ENCODE measurements around the gene AK8. TPM values are rescaled to one million over a fixed set of nuclear protein-coding genes. Genes with fewer than 3 reads are reported as not detected.
"Not testable (repeated sequence)": the region's sequence is repeated elsewhere in the genome, so short reads cannot be mapped to it uniquely, and the experiment has no call there.

AK8 gene
- total and polyA plus RNA-seq, 9 of the 15 experiments (the other 6 are each of a cell fraction or from before 2014, with no cell fraction given), result 0.06 to 0.37 TPM; not detected in 7

DNA sequence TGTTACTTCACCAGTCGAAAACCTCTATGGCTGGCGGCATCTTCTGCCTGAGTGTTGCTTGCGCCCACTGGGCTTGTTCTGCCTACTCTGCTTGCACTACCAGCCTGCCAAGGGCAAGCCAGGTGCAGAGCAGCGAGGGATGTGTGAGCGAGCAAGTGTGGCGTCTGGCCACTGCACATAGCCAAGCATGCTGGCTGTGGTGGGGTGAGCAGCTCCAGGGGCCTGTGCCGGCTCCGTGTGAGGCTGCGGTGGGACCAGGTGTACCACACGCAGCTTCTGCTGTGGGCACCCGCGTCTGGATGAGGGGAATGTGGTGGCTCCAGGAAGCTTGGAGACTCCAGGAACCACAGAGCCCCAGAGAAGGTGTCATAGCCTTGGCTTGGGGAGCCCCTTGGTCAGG, 156.4 kb downstream of the AK8 start (continued):
- TF ChIP-seq, protein P1, sequence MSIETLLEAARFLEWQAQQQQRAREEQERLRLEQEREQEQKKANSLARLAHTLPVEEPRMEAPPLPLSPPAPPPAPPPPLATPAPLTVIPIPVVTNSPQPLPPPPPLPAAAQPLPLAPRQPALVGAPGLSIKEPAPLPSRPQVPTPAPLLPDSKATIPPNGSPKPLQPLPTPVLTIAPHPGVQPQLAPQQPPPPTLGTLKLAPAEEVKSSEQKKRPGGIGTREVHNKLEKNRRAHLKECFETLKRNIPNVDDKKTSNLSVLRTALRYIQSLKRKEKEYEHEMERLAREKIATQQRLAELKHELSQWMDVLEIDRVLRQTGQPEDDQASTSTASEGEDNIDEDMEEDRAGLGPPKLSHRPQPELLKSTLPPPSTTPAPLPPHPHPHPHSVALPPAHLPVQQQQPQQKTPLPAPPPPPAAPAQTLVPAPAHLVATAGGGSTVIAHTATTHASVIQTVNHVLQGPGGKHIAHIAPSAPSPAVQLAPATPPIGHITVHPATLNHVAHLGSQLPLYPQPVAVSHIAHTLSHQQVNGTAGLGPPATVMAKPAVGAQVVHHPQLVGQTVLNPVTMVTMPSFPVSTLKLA (conservative IDR thresholded peaks at IDR 0.05), result no peak
- TF ChIP-seq E2F3 (CRISPR knock-in tag; IDR thresholded peaks at IDR 0.05), result no peak
- TF ChIP-seq NR3C1 (CRISPR knock-in tag; IDR thresholded peaks at IDR 0.05), result no peak
- TF ChIP-seq SMARCB1 (IDR thresholded peaks at IDR 0.05; ENCODE audit: insufficient read length, low read depth), result no peak

- H4K20me1 ChIP-seq (replicated peaks; ENCODE audit: control insufficient read depth, insufficient read depth, low read length); H3K9ac ChIP-seq (ENCODE audit: insufficient read depth in 1 of 2, low read depth in 2 of 2, low read length in 2 of 2); H3K4me3 ChIP-seq; intact Hi-C loops (cut with micrococcal nuclease); H3K4me2 ChIP-seq (ENCODE audit: insufficient read depth, low read length); POLR2A ChIA-PET; H3K27ac ChIP-seq (ENCODE audit: extremely low read depth, low read depth, low read length); CTCF ChIA-PET (ENCODE audit: low intra/inter-chr PET ratio); H2AFZ ChIP-seq (ENCODE audit: low read depth, low read length); H3K9me1 ChIP-seq (ENCODE audit: control insufficient read depth, insufficient read depth, low read length); DNase-seq (ENCODE audit: extremely low read depth in 1 of 4, low spot score in 3 of 4); H3K36me3 ChIP-seq (ENCODE audit: control insufficient read depth, insufficient read depth, low read length); H3K9me3 ChIP-seq (replicated peaks; ENCODE audit: control insufficient read depth, insufficient read depth, low read depth, low read length); H3K4me1 ChIP-seq (replicated peaks in 1 of 2; ENCODE audit: control insufficient read depth in 2 of 2, insufficient read depth in 2 of 2, low read length in 2 of 2); BruUV-seq (replicated peaks); H3K79me2 ChIP-seq (ENCODE audit: control insufficient read depth, insufficient read depth, low read length); FAIRE-seq; in situ Hi-C loops (cut with MboI); ATAC-seq: not testable (repeated sequence)
- WGBS (ENCODE audit: insufficient coverage, low coverage, missing lambda C conversion rate), result 5% methylated on average over 8 of the region's 8 CpGs
- H3K27me3 ChIP-seq (ENCODE audit: control insufficient read depth in 2 of 2, insufficient read depth in 2 of 2, low read length in 2 of 2), result peaks cover 48 to 63% of the 10 kb centered on the region in 2 experiments
These were observed 159.6 kb downstream of the AK8 start for GRCh38 chr9:132718381-132718928.

Data from K562 (cell line).